GM12878 (cell line): ENCODE results near the gene DDX19B. TPM values are rescaled to one million over a fixed set of nuclear protein-coding genes. Genes with fewer than 3 reads are reported as not detected.

Source experiments
- ATAC-seq: fragments of 200-7000 bp; cut with Tn5 transposase; 3 replicates; pipeline ENCODE4 v1.9.1; 2020; ENCODE audit warnings: mild to moderate bottlenecking, moderate library complexity
- BruUV-seq: library from RNA; stranded (reverse); fragments of 400-500 nt; replicated peaks from 2 replicates; lab custom pipeline; 2021; lab: Mats Ljungman, UMichigan
- CTCF ChIA-PET: fragments of 300-600 bp; sonication (Branson Sonifier 250); formaldehyde crosslinking; extraction: SDS; loops from one replicate; lab custom pipeline; 2021; ENCODE audit warnings: inconsistent platforms; lab: Yijun Ruan, JAX
- POLR2A ChIA-PET: fragments of 350-600 bp; formaldehyde crosslinking; extraction: SDS; loops from one replicate; lab custom pipeline; 2021; ENCODE audit warnings: inconsistent platforms; lab: Charles Lee
- RAD21 ChIA-PET: fragments of 300-600 bp; sonication (Branson Sonifier 250); formaldehyde crosslinking; loops from one replicate; lab custom pipeline; 2023; ENCODE audit warnings: antibody characterized with exemption; ENCODE audit not compliant: unreplicated experiment; lab: Charles Lee
- SMC1A ChIA-PET: fragments of 300-600 bp; sonication (Branson Sonifier 250); formaldehyde crosslinking; loops from one replicate; lab custom pipeline; 2023; ENCODE audit not compliant: unreplicated experiment, uncharacterized antibody; lab: Charles Lee
- DNase-seq: peaks from one replicate; pipeline ENCODE4 v3.0.0-alpha.2; 2011; ENCODE audit warnings: low read depth, low spot score
- FAIRE-seq: peaks from 3 replicates; lab custom pipeline; 2011; peaks lifted over from hg19 to GRCh38; lab: Jason Lieb, UNC
- H2AFZ ChIP-seq: 2 replicates; pipeline ENCODE4 v1.6.0; 2011; ENCODE audit warnings: low read depth, low read length, control low read depth; ENCODE audit not compliant: control insufficient read depth
- H3K27ac ChIP-seq: 2 replicates; pipeline ENCODE4 v1.5.1; 2011; ENCODE audit warnings: control low read depth; ENCODE audit not compliant: control insufficient read depth, insufficient read depth
- H3K27me3 ChIP-seq, 2 experiments: replicated peaks in 1 of 2; 2 replicates each; pipeline versions ENCODE4 v1.6.0 to v1.6.1; 2011; ENCODE audit warnings: low read length in 1 of 2; ENCODE audit not compliant: control insufficient read depth in 2 of 2, insufficient read depth in 2 of 2
- H3K36me3 ChIP-seq, 2 experiments: 2 replicates each; pipeline ENCODE4 v1.5.1; 2011; ENCODE audit warnings: low read length in 1 of 2; ENCODE audit not compliant: control insufficient read depth in 2 of 2, insufficient read depth in 2 of 2
- H3K4me1 ChIP-seq: 2 replicates; pipeline ENCODE4 v1.6.1; 2011; ENCODE audit warnings: mild to moderate bottlenecking, low read length, moderate library complexity, mixed read lengths; ENCODE audit not compliant: control insufficient read depth, insufficient read depth
- H3K4me2 ChIP-seq: 2 replicates; pipeline ENCODE4 v1.6.0; 2011; ENCODE audit warnings: control low read depth; ENCODE audit not compliant: control insufficient read depth, insufficient read depth
- H3K4me3 ChIP-seq: fragments of 200-600 bp; sonication (generic); 2 replicates; pipeline ENCODE4 v1.5.1; 2016
- H3K79me2 ChIP-seq: 2 replicates; pipeline ENCODE4 v1.6.0; 2011; ENCODE audit warnings: low read length; ENCODE audit not compliant: control insufficient read depth, insufficient read depth
- H3K9ac ChIP-seq: 2 replicates; pipeline ENCODE4 v1.8.0; 2011; ENCODE audit warnings: low read length, control low read depth, mixed read lengths; ENCODE audit not compliant: control insufficient read depth, insufficient read depth
- H3K9me3 ChIP-seq: replicated peaks from 3 replicates; pipeline ENCODE4 v1.5.1; 2011; ENCODE audit warnings: mild to moderate bottlenecking, low read length; ENCODE audit not compliant: control insufficient read depth, insufficient read depth
- H4K20me1 ChIP-seq: 2 replicates; pipeline ENCODE4 v1.6.0; 2011; ENCODE audit not compliant: control insufficient read depth, insufficient read depth
- FOS ChIP-seq: IDR thresholded peaks from 3 replicates; pipeline ENCODE4 v1.6.1; 2011; ENCODE audit warnings: borderline replicate concordance; ENCODE audit not compliant: insufficient read length; ENCODE audit errors: extremely low read depth
- KDM1A ChIP-seq: fragments of 200-600 bp; sonication (generic); IDR thresholded peaks from 2 replicates; pipeline ENCODE4 v1.6.1; 2016; ENCODE audit warnings: borderline replicate concordance
- RUNX3 ChIP-seq: IDR thresholded peaks from 2 replicates; pipeline ENCODE4 v1.6.1; 2012; ENCODE audit warnings: low read length, inconsistent platforms
- SMAD1 ChIP-seq: fragments of 450-650 bp; IDR thresholded peaks from 2 replicates; pipeline ENCODE4 v1.6.1; 2018; ENCODE audit warnings: mild to moderate bottlenecking, low read depth; ENCODE audit not compliant: partially characterized antibody
- STAT1 ChIP-seq: fragments of 450-650 bp; conservative IDR thresholded peaks from 2 replicates; pipeline ENCODE4 v1.6.1; 2014; ENCODE audit warnings: antibody characterized with exemption, mild to moderate bottlenecking
- SUZ12 ChIP-seq: fragments of 200-600 bp; sonication (generic); IDR thresholded peaks from one replicate; pipeline ENCODE4 v1.6.1; 2018; ENCODE audit warnings: antibody characterized with exemption, mild to moderate bottlenecking; ENCODE audit not compliant: unreplicated experiment
- TCF3 ChIP-seq: IDR thresholded peaks from 2 replicates; pipeline ENCODE4 v1.6.1; 2012; ENCODE audit warnings: low read depth, mild to moderate bottlenecking, low read length, borderline replicate concordance; ENCODE audit not compliant: insufficient read depth
- TCF7 ChIP-seq: IDR thresholded peaks from 2 replicates; pipeline ENCODE4 v1.6.1; 2014; ENCODE audit warnings: antibody characterized with exemption, borderline replicate concordance
- YBX1 ChIP-seq: fragments of 450-650 bp; IDR thresholded peaks from 2 replicates; pipeline ENCODE4 v1.6.1; 2016; ENCODE audit warnings: antibody characterized with exemption
- ZNF217 ChIP-seq: fragments of 450-650 bp; IDR thresholded peaks from 2 replicates; pipeline ENCODE4 v1.6.1; 2017; ENCODE audit warnings: antibody characterized with exemption, mild to moderate bottlenecking
- WGBS: methylation state at CpG from one replicate; pipeline ENCODE4 v1.1.6; 2016; ENCODE audit warnings: low lambda C conversion rate; ENCODE audit not compliant: insufficient replicate concordance, insufficient coverage; ENCODE audit errors: missing lambda C conversion rate; 5-methylcytosine and 5-hydroxymethylcytosine counted together
- in situ Hi-C: fragments of 300-500 bp; cut with MboI; formaldehyde crosslinking; loops from 9 replicates; pipeline ENCODE4 v1.14.3; 2018; ENCODE audit warnings: mixed read lengths
- intact Hi-C: fragments of 100-400 bp; cut with micrococcal nuclease; formaldehyde crosslinking; loops from one replicate; pipeline ENCODE4 v1.14.2; 2022; ENCODE audit not compliant: unreplicated experiment
- polyA plus RNA-seq, 11 experiments: library from polyadenylated mRNA; depleted of rRNA in 4 of 11; unstranded in 6 of 11; stranded (reverse) in 5 of 11; fragments of >200 nt; fragmentation: Nextera tagmentation in 4 of 11; fragmentation: Illumina TruSeq in 1 of 11; extraction: Ambion mirVana in 4 of 11; extraction: Trizol in 1 of 11; gene quantifications; 1 replicate in 1 of 11; 2 replicates in 10 of 11; pipeline versions ENCODE4 v1.2.1 to v1.2.3, GENCODE V29; 2011 to 2016; ENCODE audit warnings: inconsistent platforms in 2 of 11, missing spikeins in 2 of 11, low read depth in 1 of 11
- total RNA-seq, 4 experiments: library from RNA; depleted of rRNA in 3 of 4; stranded (reverse); fragments of >200 nt in 3 of 4; fragmentation: Illumina TruSeq in 1 of 4; extraction: Trizol in 1 of 4; gene quantifications; 2 replicates each; pipeline versions ENCODE4 v1.2.1 to v1.2.3, GENCODE V29; 2013 to 2021
- TF ChIP-seq, protein P1 (sequence below): IDR thresholded peaks from 2 replicates; pipeline ENCODE4 v1.6.1; 2011; ENCODE audit warnings: mild to moderate bottlenecking, low read depth, low read length, moderate library complexity; ENCODE audit not compliant: insufficient replicate concordance
- TF ChIP-seq, protein P2 (sequence below): fragments of 450-650 bp; IDR thresholded peaks from 2 replicates; pipeline ENCODE4 v1.6.1; 2017; ENCODE audit warnings: mild to moderate bottlenecking, moderate library complexity
- TF ChIP-seq, protein P3 (sequence below): fragments of 150-350 bp; IDR thresholded peaks from 2 replicates; pipeline ENCODE4 v1.6.1; 2014; ENCODE audit warnings: mild to moderate bottlenecking, low read depth, low read length

The DDX19B gene
- total and polyA plus RNA-seq, 10 of the 15 experiments (the other 5 are each of a cell fraction or from before 2014, with no cell fraction given): 14.1 to 69.1 (median 42.5) TPM

DNA sequence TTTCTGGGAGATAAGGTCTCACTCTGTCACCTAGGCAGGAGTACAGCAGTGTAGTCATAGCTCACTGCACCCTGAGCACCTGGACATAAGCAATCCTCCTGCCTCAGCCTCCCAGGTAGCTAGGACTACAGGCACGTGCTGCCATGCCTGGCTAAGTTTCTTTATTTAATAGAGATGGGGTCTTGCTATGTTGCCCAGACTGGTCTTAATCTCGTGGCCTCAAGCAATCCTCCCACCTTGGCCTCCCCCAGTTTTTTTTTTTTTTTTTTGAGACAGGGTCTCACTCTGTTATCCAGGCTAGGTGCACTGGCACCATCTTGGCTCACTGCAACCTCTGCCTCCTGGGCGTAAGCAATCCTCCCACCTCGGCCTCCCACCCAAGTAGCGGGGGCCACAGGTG is 21.1 kb downstream of the DDX19B start:
- Histone ChIP-seq H4K20me1 (no peaks in the 10 kb centered on the region), H3K79me2 (no peaks in the 10 kb centered on the region), H3K27ac (no peak overlapping the region), H3K36me3 (peaks cover 1 to 7% of the 10 kb centered on the region in 2 experiments; a peak in 3 of 4 replicates), H3K27me3 (no peaks in the 10 kb centered on the region), H3K4me3 (no peak overlapping the region), H3K4me1 (no peaks in the 10 kb centered on the region), H3K4me2 (no peak overlapping the region), H3K9ac (no peak overlapping the region), H2AFZ (no peak overlapping the region), H3K9me3 (no peaks in the 10 kb centered on the region)
- in situ Hi-C loops (no loop called here), intact Hi-C loops (no loop called here)
- FAIRE-seq (no peak), DNase-seq (no peak), ATAC-seq (no peak)
- SMC1A ChIA-PET: no interaction called here
- CTCF ChIA-PET: interaction anchor here (1.0 kb wide), 1 partner anchor 10 kb away, joined by 3 read pairs; no protein-coding TSS in a partner anchor
- 97% methylated on average over 5 of the region's 5 CpGs for WGBS
- POLR2A ChIA-PET: no interaction called here
- TF ChIP-seq, protein P1, sequence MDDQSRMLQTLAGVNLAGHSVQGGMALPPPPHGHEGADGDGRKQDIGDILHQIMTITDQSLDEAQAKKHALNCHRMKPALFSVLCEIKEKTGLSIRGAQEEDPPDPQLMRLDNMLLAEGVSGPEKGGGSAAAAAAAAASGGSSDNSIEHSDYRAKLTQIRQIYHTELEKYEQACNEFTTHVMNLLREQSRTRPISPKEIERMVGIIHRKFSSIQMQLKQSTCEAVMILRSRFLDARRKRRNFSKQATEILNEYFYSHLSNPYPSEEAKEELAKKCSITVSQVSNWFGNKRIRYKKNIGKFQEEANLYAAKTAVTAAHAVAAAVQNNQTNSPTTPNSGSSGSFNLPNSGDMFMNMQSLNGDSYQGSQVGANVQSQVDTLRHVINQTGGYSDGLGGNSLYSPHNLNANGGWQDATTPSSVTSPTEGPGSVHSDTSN: no peak
- TF ChIP-seq SUZ12 (no peak), KDM1A (no peak), SMAD1 (no peak), YBX1 (no peak), TCF3 (no peak), ZNF217 (no peak), RUNX3 (no peak), STAT1 (no peak), FOS (no peak), TCF7 (no peak)
- TF ChIP-seq, protein P2, sequence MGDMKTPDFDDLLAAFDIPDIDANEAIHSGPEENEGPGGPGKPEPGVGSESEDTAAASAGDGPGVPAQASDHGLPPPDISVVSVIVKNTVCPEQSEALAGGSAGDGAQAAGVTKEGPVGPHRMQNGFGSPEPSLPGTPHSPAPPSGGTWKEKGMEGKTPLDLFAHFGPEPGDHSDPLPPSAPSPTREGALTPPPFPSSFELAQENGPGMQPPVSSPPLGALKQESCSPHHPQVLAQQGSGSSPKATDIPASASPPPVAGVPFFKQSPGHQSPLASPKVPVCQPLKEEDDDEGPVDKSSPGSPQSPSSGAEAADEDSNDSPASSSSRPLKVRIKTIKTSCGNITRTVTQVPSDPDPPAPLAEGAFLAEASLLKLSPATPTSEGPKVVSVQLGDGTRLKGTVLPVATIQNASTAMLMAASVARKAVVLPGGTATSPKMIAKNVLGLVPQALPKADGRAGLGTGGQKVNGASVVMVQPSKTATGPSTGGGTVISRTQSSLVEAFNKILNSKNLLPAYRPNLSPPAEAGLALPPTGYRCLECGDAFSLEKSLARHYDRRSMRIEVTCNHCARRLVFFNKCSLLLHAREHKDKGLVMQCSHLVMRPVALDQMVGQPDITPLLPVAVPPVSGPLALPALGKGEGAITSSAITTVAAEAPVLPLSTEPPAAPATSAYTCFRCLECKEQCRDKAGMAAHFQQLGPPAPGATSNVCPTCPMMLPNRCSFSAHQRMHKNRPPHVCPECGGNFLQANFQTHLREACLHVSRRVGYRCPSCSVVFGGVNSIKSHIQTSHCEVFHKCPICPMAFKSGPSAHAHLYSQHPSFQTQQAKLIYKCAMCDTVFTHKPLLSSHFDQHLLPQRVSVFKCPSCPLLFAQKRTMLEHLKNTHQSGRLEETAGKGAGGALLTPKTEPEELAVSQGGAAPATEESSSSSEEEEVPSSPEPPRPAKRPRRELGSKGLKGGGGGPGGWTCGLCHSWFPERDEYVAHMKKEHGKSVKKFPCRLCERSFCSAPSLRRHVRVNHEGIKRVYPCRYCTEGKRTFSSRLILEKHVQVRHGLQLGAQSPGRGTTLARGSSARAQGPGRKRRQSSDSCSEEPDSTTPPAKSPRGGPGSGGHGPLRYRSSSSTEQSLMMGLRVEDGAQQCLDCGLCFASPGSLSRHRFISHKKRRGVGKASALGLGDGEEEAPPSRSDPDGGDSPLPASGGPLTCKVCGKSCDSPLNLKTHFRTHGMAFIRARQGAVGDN: no peak
- TF ChIP-seq, protein P3, sequence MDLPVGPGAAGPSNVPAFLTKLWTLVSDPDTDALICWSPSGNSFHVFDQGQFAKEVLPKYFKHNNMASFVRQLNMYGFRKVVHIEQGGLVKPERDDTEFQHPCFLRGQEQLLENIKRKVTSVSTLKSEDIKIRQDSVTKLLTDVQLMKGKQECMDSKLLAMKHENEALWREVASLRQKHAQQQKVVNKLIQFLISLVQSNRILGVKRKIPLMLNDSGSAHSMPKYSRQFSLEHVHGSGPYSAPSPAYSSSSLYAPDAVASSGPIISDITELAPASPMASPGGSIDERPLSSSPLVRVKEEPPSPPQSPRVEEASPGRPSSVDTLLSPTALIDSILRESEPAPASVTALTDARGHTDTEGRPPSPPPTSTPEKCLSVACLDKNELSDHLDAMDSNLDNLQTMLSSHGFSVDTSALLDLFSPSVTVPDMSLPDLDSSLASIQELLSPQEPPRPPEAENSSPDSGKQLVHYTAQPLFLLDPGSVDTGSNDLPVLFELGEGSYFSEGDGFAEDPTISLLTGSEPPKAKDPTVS: no peak
- no TSS peak for BruUV-seq
- RAD21 ChIA-PET: no interaction called here
